Fibroblast of mammary gland (primary cell): ENCODE data around the gene ADGRV1.

Experiments
- DNase-seq: peaks from one replicate; pipeline ENCODE4 v3.0.0-alpha.2; 2010; ENCODE audit warnings: low read depth
- H3K4me3 ChIP-seq: 2 replicates; pipeline ENCODE4 v1.5.1; 2011; ENCODE audit warnings: low read depth, mild to moderate bottlenecking, low read length, moderate library complexity; ENCODE audit not compliant: control insufficient read depth
- CTCF ChIP-seq: conservative IDR thresholded peaks from 2 replicates; pipeline ENCODE4 v1.5.1; 2011; ENCODE audit warnings: low read depth, low read length, inconsistent platforms; ENCODE audit not compliant: control insufficient read depth, insufficient read depth

ADGRV1 gene

GRCh38 chr5:91024727-91025126 is 466.1 kb downstream of the ADGRV1 start:
- DNase-seq = no peak
- no peak for TF ChIP-seq CTCF

GRCh38 chr5:91025449-91025848 is 466.9 kb downstream of the ADGRV1 start:
- TF ChIP-seq CTCF = no peak
- no peak for DNase-seq
- no peak overlapping the region for H3K4me3 ChIP-seq

More at GRCh38 chr5:91024727-91025126, 466.1 kb downstream of the ADGRV1 start:
- H3K4me3 ChIP-seq = no peak overlapping the region

- no peak for TF ChIP-seq CTCF
- H3K4me3 ChIP-seq = no peak overlapping the region
- DNase-seq = no peak
Measured at GRCh38 chr5:91025956-91026355, 467.4 kb downstream of the ADGRV1 start.

GRCh38 chr5:91026466-91026865 is 467.9 kb downstream of the ADGRV1 start:
- no peak for DNase-seq
- H3K4me3 ChIP-seq = no peak overlapping the region
- TF ChIP-seq CTCF = no peak

GRCh38 chr5:91027405-91028139 is 469.0 kb downstream of the ADGRV1 start:
- no peak for DNase-seq
- H3K4me3 ChIP-seq = no peak overlapping the region
- TF ChIP-seq CTCF = no peak

- no peak for DNase-seq
- H3K4me3 ChIP-seq = no peak overlapping the region
- no peak for TF ChIP-seq CTCF
Measured at GRCh38 chr5:91028499-91028956, 469.9 kb downstream of the ADGRV1 start.
